Measurements from ENCODE around the gene ORC5.

DNA sequence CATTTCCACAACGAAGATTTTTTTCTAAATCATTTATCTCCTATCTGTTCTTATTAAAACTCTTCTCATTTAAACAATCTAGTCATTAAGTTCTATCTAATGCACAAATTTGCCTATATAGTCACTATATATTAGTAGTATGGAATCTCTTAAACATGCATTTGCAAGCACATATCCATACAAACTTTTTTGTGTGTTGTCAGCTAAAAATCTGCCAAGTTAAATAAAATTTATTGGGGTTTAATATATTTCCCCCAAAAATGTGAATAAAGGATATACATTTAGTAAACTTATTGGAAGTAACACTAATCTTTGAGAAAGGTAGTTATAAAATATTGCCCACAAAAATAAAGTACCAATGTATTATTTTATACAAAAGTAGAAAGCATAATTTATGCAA, 55.3 kb downstream of the ORC5 start:
- TF ChIP-seq, protein P1, sequence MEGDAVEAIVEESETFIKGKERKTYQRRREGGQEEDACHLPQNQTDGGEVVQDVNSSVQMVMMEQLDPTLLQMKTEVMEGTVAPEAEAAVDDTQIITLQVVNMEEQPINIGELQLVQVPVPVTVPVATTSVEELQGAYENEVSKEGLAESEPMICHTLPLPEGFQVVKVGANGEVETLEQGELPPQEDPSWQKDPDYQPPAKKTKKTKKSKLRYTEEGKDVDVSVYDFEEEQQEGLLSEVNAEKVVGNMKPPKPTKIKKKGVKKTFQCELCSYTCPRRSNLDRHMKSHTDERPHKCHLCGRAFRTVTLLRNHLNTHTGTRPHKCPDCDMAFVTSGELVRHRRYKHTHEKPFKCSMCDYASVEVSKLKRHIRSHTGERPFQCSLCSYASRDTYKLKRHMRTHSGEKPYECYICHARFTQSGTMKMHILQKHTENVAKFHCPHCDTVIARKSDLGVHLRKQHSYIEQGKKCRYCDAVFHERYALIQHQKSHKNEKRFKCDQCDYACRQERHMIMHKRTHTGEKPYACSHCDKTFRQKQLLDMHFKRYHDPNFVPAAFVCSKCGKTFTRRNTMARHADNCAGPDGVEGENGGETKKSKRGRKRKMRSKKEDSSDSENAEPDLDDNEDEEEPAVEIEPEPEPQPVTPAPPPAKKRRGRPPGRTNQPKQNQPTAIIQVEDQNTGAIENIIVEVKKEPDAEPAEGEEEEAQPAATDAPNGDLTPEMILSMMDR (IDR thresholded peaks at IDR 0.05 in 8 of 11, conservative IDR thresholded peaks at IDR 0.05 in 3 of 11) = no peak
- no peak for TF ChIP-seq POLR2AphosphoS5 (IDR thresholded peaks at IDR 0.05)
- TF ChIP-seq POLR2A (IDR thresholded peaks at IDR 0.05) = no peak
